GM23248 (cell line): Measurements from ENCODE around the gene VWA7. TPM values are rescaled to one million over a fixed set of nuclear protein-coding genes. Genes with fewer than 3 reads are reported as not detected.

Experiments
- DNase-seq: peaks from one replicate; pipeline ENCODE4 v3.0.0-alpha.2; 2015
- H2AFZ ChIP-seq: fragments of 200-600 bp; sonication (generic); 2 replicates; pipeline ENCODE4 v1.6.1; 2016; ENCODE audit warnings: antibody characterized with exemption
- H3F3A ChIP-seq: fragments of 200-600 bp; sonication (generic); 2 replicates; pipeline ENCODE4 v1.6.1; 2016; ENCODE audit warnings: mild to moderate bottlenecking, antibody characterized with exemption, mixed run types; ENCODE audit not compliant: insufficient read depth
- H3K27ac ChIP-seq: fragments of 200-600 bp; sonication (generic); 2 replicates; pipeline ENCODE4 v1.5.1; 2016; ENCODE audit warnings: mild to moderate bottlenecking
- H3K27me3 ChIP-seq: fragments of 200-600 bp; sonication (generic); replicated peaks from 2 replicates; pipeline ENCODE4 v1.6.1; 2016; ENCODE audit warnings: mild to moderate bottlenecking; ENCODE audit not compliant: insufficient read depth
- H3K36me3 ChIP-seq: fragments of 200-600 bp; sonication (generic); 2 replicates; pipeline ENCODE4 v1.6.1; 2016; ENCODE audit warnings: low read depth, mild to moderate bottlenecking
- H3K4me1 ChIP-seq: fragments of 200-600 bp; sonication (generic); 2 replicates; pipeline ENCODE4 v1.6.1; 2016; ENCODE audit warnings: mild to moderate bottlenecking; ENCODE audit not compliant: insufficient read depth
- H3K4me2 ChIP-seq: fragments of 200-600 bp; sonication (generic); one replicate; pipeline ENCODE4 v1.6.1; 2016; ENCODE audit warnings: mild to moderate bottlenecking; ENCODE audit not compliant: unreplicated experiment
- H3K4me3 ChIP-seq: fragments of 200-600 bp; sonication (generic); 2 replicates; pipeline ENCODE4 v1.5.1; 2016; ENCODE audit warnings: mild to moderate bottlenecking
- H3K79me2 ChIP-seq: fragments of 200-600 bp; sonication (generic); 2 replicates; pipeline ENCODE4 v1.6.1; 2016; ENCODE audit warnings: mild to moderate bottlenecking; ENCODE audit not compliant: insufficient read depth
- H3K9ac ChIP-seq: fragments of 200-600 bp; sonication (generic); 2 replicates; pipeline ENCODE4 v1.6.1; 2016; ENCODE audit warnings: mild to moderate bottlenecking
- H3K9me2 ChIP-seq: fragments of 200-600 bp; sonication (generic); 2 replicates; pipeline ENCODE4 v1.6.1; 2016; ENCODE audit warnings: mixed run types, mild to moderate bottlenecking, moderate library complexity; ENCODE audit not compliant: insufficient read depth
- H3K9me3 ChIP-seq: fragments of 200-600 bp; sonication (generic); one replicate; pipeline ENCODE4 v1.6.1; 2017; ENCODE audit warnings: low read depth
- H4K20me1 ChIP-seq: fragments of 200-600 bp; sonication (generic); 2 replicates; pipeline ENCODE4 v1.6.0; 2016; ENCODE audit not compliant: insufficient read depth
- EZH2 ChIP-seq: fragments of 200-600 bp; sonication (generic); IDR thresholded peaks from 2 replicates; pipeline ENCODE4 v1.6.1; 2018; ENCODE audit warnings: antibody characterized with exemption, mild to moderate bottlenecking; ENCODE audit not compliant: insufficient read depth, poor library complexity, severe bottlenecking
- EZH2phosphoT487 ChIP-seq: fragments of 200-600 bp; sonication (generic); IDR thresholded peaks from 2 replicates; pipeline ENCODE4 v1.6.1; 2018; ENCODE audit warnings: antibody characterized with exemption, moderate library complexity, mild to moderate bottlenecking, low read depth; ENCODE audit not compliant: insufficient read depth
- WGBS, 2 experiments: methylation state at CpG; one replicate each; pipeline ENCODE4 v1.1.6; 2015 to 2017; ENCODE audit warnings: low lambda C conversion rate in 2 of 2, low coverage in 1 of 2; ENCODE audit errors: missing lambda C conversion rate in 2 of 2; 5-methylcytosine and 5-hydroxymethylcytosine counted together
- in situ Hi-C: fragments of 300-500 bp; cut with MboI; formaldehyde crosslinking; loops from 2 replicates; pipeline ENCODE4 v1.15.0; 2020
- polyA plus RNA-seq: library from polyadenylated mRNA; unstranded; fragments of >200 nt; fragmentation: Nextera tagmentation; extraction: Ambion mirVana; gene quantifications from 2 replicates; pipeline ENCODE4 v1.2.1, GENCODE V29; 2016
- total RNA-seq: library from RNA; depleted of rRNA; stranded (reverse); fragments of >200 nt; shearing (Covaris generic); gene quantifications from 2 replicates; pipeline ENCODE4 v1.2.3, GENCODE V29; 2014

VWA7 gene
- total and polyA plus RNA-seq, 2 experiments from 2014 or later, result 0.54 to 0.56 TPM

GRCh38 chr6:31764198-31764597, 12.9 kb downstream of the VWA7 start:
- no peak overlapping the region for H2AFZ ChIP-seq
- WGBS, 2 experiments, result 90 to 95% methylated on average over 3 to 4 of the region's 4 CpGs
- H3K4me1 ChIP-seq, result peaks cover 9% of the 10 kb centered on the region
- no peak for DNase-seq
- H3K79me2 ChIP-seq, result no peaks in the 10 kb centered on the region
- no peaks in the 10 kb centered on the region for H3F3A ChIP-seq
- H3K27ac ChIP-seq, result no peak overlapping the region
- in situ Hi-C loops, result no loop called here
- no peak overlapping the region for H3K4me2 ChIP-seq
- no peaks in the 10 kb centered on the region for H3K27me3 ChIP-seq
- H4K20me1 ChIP-seq, result no peaks in the 10 kb centered on the region
- no peaks in the 10 kb centered on the region for H3K9me2 ChIP-seq
- no peak overlapping the region for H3K4me3 ChIP-seq
- TF ChIP-seq EZH2phosphoT487, result no peak
- no peak for TF ChIP-seq EZH2
- no peaks in the 10 kb centered on the region for H3K9me3 ChIP-seq
- H3K9ac ChIP-seq, result no peak overlapping the region
- no peaks in the 10 kb centered on the region for H3K36me3 ChIP-seq

- 0 to 14% methylated on average over 1 of the region's 1 CpG for WGBS, 2 experiments
- no peaks in the 10 kb centered on the region for H4K20me1 ChIP-seq
- no peak overlapping the region for H3K4me2 ChIP-seq
- H3F3A ChIP-seq, result no peaks in the 10 kb centered on the region
- no peaks in the 10 kb centered on the region for H3K9me2 ChIP-seq
- peak; percentile 69 for DNase-seq
- H3K9ac ChIP-seq, result 0 out of 2 replicates have a peak overlapping the region, but pooled peaks have one; percentile 15
- H3K27ac ChIP-seq, result no peak overlapping the region
- no peaks in the 10 kb centered on the region for H3K36me3 ChIP-seq
- TF ChIP-seq EZH2 (no peak), EZH2phosphoT487 (no peak)
- H3K4me3 ChIP-seq, result no peak overlapping the region
- no peaks in the 10 kb centered on the region for H3K9me3 ChIP-seq
- no peaks in the 10 kb centered on the region for H3K79me2 ChIP-seq
- no peaks in the 10 kb centered on the region for H3K27me3 ChIP-seq
- in situ Hi-C loops, result no loop called here
- peaks cover 9% of the 10 kb centered on the region for H3K4me1 ChIP-seq
- H2AFZ ChIP-seq, result no peak overlapping the region
Observed at GRCh38 chr6:31763619-31763940, 13.5 kb downstream of the VWA7 start.

GRCh38 chr6:31762878-31763618, 14.1 kb downstream of the VWA7 start:
- Histone ChIP-seq H3K4me2 (no peak overlapping the region), H2AFZ (no peak overlapping the region)
- no peak for TF ChIP-seq EZH2phosphoT487
- TF ChIP-seq EZH2, result no peak

GRCh38 chr6:31762356-31762755, 14.8 kb downstream of the VWA7 start, which contains the start of gene SAPCD1:
SAPCD1 (plus strand) TSS chr6:31762656; CDS start chr6:31763055, 399 bp downstream.
- Histone ChIP-seq H3K4me1 (peaks cover 9% of the 10 kb centered on the region), H3K79me2 (no peaks in the 10 kb centered on the region), H3K27me3 (no peaks in the 10 kb centered on the region), H3K9me2 (no peaks in the 10 kb centered on the region), H3K9ac (0 out of 2 replicates have a peak within 1 kb of the TSS, but pooled peaks have one; percentile 15), H4K20me1 (no peaks in the 10 kb centered on the region), H3K27ac (no peak within 1 kb of the TSS), H3K36me3 (no peaks in the 10 kb centered on the region), H3K9me3 (no peaks in the 10 kb centered on the region), H3K4me2 (no peak within 1 kb of the TSS), H3F3A (no peaks in the 10 kb centered on the region), H3K4me3 (no peak within 1 kb of the TSS), H2AFZ (no peak within 1 kb of the TSS)
- TF ChIP-seq EZH2, result no peak
- TF ChIP-seq EZH2phosphoT487, result no peak
- in situ Hi-C loops, result no loop called here
- no peak for DNase-seq
- 78 to 83% methylated on average over 4 of the region's 4 CpGs for WGBS, 2 experiments

More at GRCh38 chr6:31762878-31763618, 14.1 kb downstream of the VWA7 start:
- in situ Hi-C loops, result no loop called here
- DNase-seq, result no peak
- Histone ChIP-seq H3K27ac (no peak overlapping the region), H3K27me3 (no peaks in the 10 kb centered on the region), H3K9me2 (no peaks in the 10 kb centered on the region), H3K36me3 (no peaks in the 10 kb centered on the region), H3K4me3 (no peak overlapping the region), H3K4me1 (peaks cover 9% of the 10 kb centered on the region), H3K79me2 (no peaks in the 10 kb centered on the region), H3F3A (no peaks in the 10 kb centered on the region), H4K20me1 (no peaks in the 10 kb centered on the region), H3K9ac (0 out of 2 replicates have a peak overlapping the region, but pooled peaks have one; percentile 15), H3K9me3 (no peaks in the 10 kb centered on the region)
- 85 to 88% methylated on average over 7 to 8 of the region's 8 CpGs for WGBS, 2 experiments
